H9 (cell line): ENCODE data around the gene LMCD1. TPM values are rescaled to one million over a fixed set of nuclear protein-coding genes. Genes with fewer than 3 reads are reported as not detected.

ENCODE experiments used
- DNase-seq: peaks from one replicate; pipeline ENCODE4 v3.0.0-alpha.2; 2017
- H2AFZ ChIP-seq: one replicate; pipeline ENCODE4 v1.6.1; 2013; ENCODE audit warnings: mild to moderate bottlenecking, low read length, control low read depth, moderate library complexity
- H2AK5ac ChIP-seq: 2 replicates; pipeline ENCODE4 v1.6.1; 2013; ENCODE audit warnings: low read length, control low read depth, mixed read lengths; ENCODE audit not compliant: insufficient read length
- H2BK120ac ChIP-seq: one replicate; pipeline ENCODE4 v1.6.1; 2013; ENCODE audit warnings: low read depth, mild to moderate bottlenecking, low read length, control low read depth, inconsistent platforms; ENCODE audit not compliant: poor library complexity, severe bottlenecking
- H2BK12ac ChIP-seq: 2 replicates; pipeline ENCODE4 v1.6.1; 2013; ENCODE audit warnings: low read length, control low read depth, mixed read lengths, low read depth; ENCODE audit not compliant: insufficient read length
- H2BK15ac ChIP-seq: 2 replicates; pipeline ENCODE4 v1.6.1; 2013; ENCODE audit warnings: low read depth, low read length, control low read depth
- H2BK20ac ChIP-seq: one replicate; pipeline ENCODE4 v1.6.1; 2013; ENCODE audit warnings: low read depth, mild to moderate bottlenecking, low read length, control low read depth, inconsistent platforms; ENCODE audit not compliant: poor library complexity, severe bottlenecking
- H2BK5ac ChIP-seq: 2 replicates; pipeline ENCODE4 v1.6.1; 2013; ENCODE audit warnings: low read length, control low read depth, mixed read lengths; ENCODE audit not compliant: insufficient read length
- H3K14ac ChIP-seq: 2 replicates; pipeline ENCODE4 v1.6.1; 2013; ENCODE audit warnings: low read length, control low read depth; ENCODE audit not compliant: insufficient read depth
- H3K18ac ChIP-seq: 2 replicates; pipeline ENCODE4 v1.6.1; 2013; ENCODE audit warnings: low read depth, mild to moderate bottlenecking, mixed read lengths, low read length, control low read depth; ENCODE audit not compliant: insufficient read length
- H3K23ac ChIP-seq: 2 replicates; pipeline ENCODE4 v1.6.1; 2013; ENCODE audit warnings: low read length, control low read depth, mixed read lengths, low read depth; ENCODE audit not compliant: insufficient read length
- H3K23me2 ChIP-seq: 2 replicates; pipeline ENCODE4 v1.6.1; 2013; ENCODE audit warnings: low read depth, mild to moderate bottlenecking, mixed read lengths, low read length, control low read depth; ENCODE audit not compliant: insufficient read length, poor library complexity, severe bottlenecking
- H3K27ac ChIP-seq: 2 replicates; pipeline ENCODE4 v1.5.1; 2013; ENCODE audit warnings: low read length, control low read depth, mixed read lengths, low read depth; ENCODE audit not compliant: insufficient read length
- H3K27me3 ChIP-seq: 2 replicates; pipeline ENCODE4 v1.6.1; 2013; ENCODE audit warnings: low read length, control low read depth, inconsistent platforms; ENCODE audit not compliant: insufficient read depth
- H3K4ac ChIP-seq: 2 replicates; pipeline ENCODE4 v1.6.1; 2013; ENCODE audit warnings: low read depth, mild to moderate bottlenecking, control low read depth, inconsistent platforms, low read length, moderate library complexity
- H3K4me1 ChIP-seq: 2 replicates; pipeline ENCODE4 v1.6.1; 2013; ENCODE audit warnings: low read length, control low read depth, inconsistent platforms; ENCODE audit not compliant: insufficient read depth
- H3K4me2 ChIP-seq: 2 replicates; pipeline ENCODE4 v1.6.1; 2013; ENCODE audit warnings: low read length, control low read depth, mixed read lengths; ENCODE audit not compliant: insufficient read length, insufficient read depth
- H3K56ac ChIP-seq: 2 replicates; pipeline ENCODE4 v1.6.1; 2013; ENCODE audit warnings: low read depth, mild to moderate bottlenecking, mixed read lengths, low read length, control low read depth; ENCODE audit not compliant: insufficient read length
- H3K79me1 ChIP-seq: 2 replicates; pipeline ENCODE4 v1.6.1; 2013; ENCODE audit warnings: low read depth, mild to moderate bottlenecking, moderate library complexity, low read length, control low read depth, inconsistent platforms; ENCODE audit not compliant: insufficient read depth, poor library complexity, severe bottlenecking
- H3K79me2 ChIP-seq: 2 replicates; pipeline ENCODE4 v1.6.1; 2013; ENCODE audit warnings: low read length, control low read depth, inconsistent platforms; ENCODE audit not compliant: insufficient read depth
- H3K9ac ChIP-seq: 2 replicates; pipeline ENCODE4 v1.6.1; 2013; ENCODE audit warnings: low read length, control low read depth, mixed read lengths; ENCODE audit not compliant: insufficient read length; ENCODE audit errors: extremely low read depth
- H3K9me3 ChIP-seq: one replicate; pipeline ENCODE4 v1.6.1; 2013; ENCODE audit warnings: low read depth, low read length, inconsistent platforms; ENCODE audit not compliant: control insufficient read depth
- H3T11ph ChIP-seq: one replicate; pipeline ENCODE4 v1.6.1; 2013; ENCODE audit warnings: mild to moderate bottlenecking, low read length, control low read depth, inconsistent platforms
- H4K20me1 ChIP-seq: one replicate; pipeline ENCODE4 v1.6.1; 2013; ENCODE audit not compliant: control insufficient read depth, insufficient read length, insufficient read depth
- H4K5ac ChIP-seq: 2 replicates; pipeline ENCODE4 v1.6.1; 2013; ENCODE audit warnings: low read depth, mild to moderate bottlenecking, mixed read lengths, low read length, control low read depth; ENCODE audit not compliant: insufficient read length
- H4K8ac ChIP-seq: replicated peaks from 2 replicates; pipeline ENCODE4 v1.6.1; 2013; ENCODE audit warnings: low read length, control low read depth, mixed read lengths, low read depth; ENCODE audit not compliant: insufficient read length
- H4K91ac ChIP-seq: 2 replicates; pipeline ENCODE4 v1.6.1; 2013; ENCODE audit warnings: low read depth, mild to moderate bottlenecking, moderate library complexity, mixed read lengths, low read length, control low read depth; ENCODE audit not compliant: insufficient read length
- H3K27ac Mint-ChIP-seq, 3 experiments: 2 replicates in 2 of 3; 3 replicates in 1 of 3; pipeline ENCODE4 v1.8.0; 2020 to 2021; ENCODE audit warnings: mixed read lengths in 3 of 3, mild to moderate bottlenecking in 1 of 3, moderate library complexity in 1 of 3
- H3K27me3 Mint-ChIP-seq: 2 replicates; pipeline ENCODE4 v1.8.0; 2021; ENCODE audit warnings: low read depth, mild to moderate bottlenecking, moderate library complexity, mixed read lengths
- H3K36me3 Mint-ChIP-seq, 3 experiments: 2 replicates in 2 of 3; 3 replicates in 1 of 3; pipeline ENCODE4 v1.8.0; 2020 to 2021; ENCODE audit warnings: low read depth in 3 of 3, mixed read lengths in 3 of 3; ENCODE audit not compliant: insufficient read depth in 1 of 3
- H3K4me1 Mint-ChIP-seq, 2 experiments: 2 replicates each; pipeline ENCODE4 v1.8.0; 2020; ENCODE audit warnings: mixed read lengths in 2 of 2
- H3K4me3 Mint-ChIP-seq, 2 experiments: 2 replicates in 1 of 2; 3 replicates in 1 of 2; pipeline ENCODE4 v1.8.0; 2020 to 2021; ENCODE audit warnings: mild to moderate bottlenecking in 2 of 2, mixed read lengths in 2 of 2, moderate library complexity in 1 of 2
- H3K9me3 Mint-ChIP-seq, 2 experiments: 2 replicates in 1 of 2; 3 replicates in 1 of 2; pipeline ENCODE4 v1.8.0; 2020; ENCODE audit warnings: mild to moderate bottlenecking in 2 of 2, mixed read lengths in 2 of 2, moderate library complexity in 1 of 2
- CTCF ChIP-seq: fragments of 200-600 bp; sonication (generic); conservative IDR thresholded peaks from 3 replicates; pipeline ENCODE4 v1.8.0; 2021; ENCODE audit warnings: antibody characterized with exemption, mild to moderate bottlenecking
- WGBS: extraction: QIAGEN DNeasy Blood & Tissue Kit; methylation state at CpG from one replicate; pipeline ENCODE4 v1.1.7; 2013; ENCODE audit warnings: missing lambda C conversion rate, low lambda C conversion rate, mixed read lengths; ENCODE audit not compliant: insufficient read length; ENCODE audit errors: extremely low coverage; 5-methylcytosine and 5-hydroxymethylcytosine counted together
- total RNA-seq: library from RNA; stranded (reverse); gene quantifications from 2 replicates; pipeline ENCODE4 v1.2.1, GENCODE V29; 2021

LMCD1 gene
- total RNA-seq, 1 experiment from 2014 or later: 19.2 TPM

DNA sequence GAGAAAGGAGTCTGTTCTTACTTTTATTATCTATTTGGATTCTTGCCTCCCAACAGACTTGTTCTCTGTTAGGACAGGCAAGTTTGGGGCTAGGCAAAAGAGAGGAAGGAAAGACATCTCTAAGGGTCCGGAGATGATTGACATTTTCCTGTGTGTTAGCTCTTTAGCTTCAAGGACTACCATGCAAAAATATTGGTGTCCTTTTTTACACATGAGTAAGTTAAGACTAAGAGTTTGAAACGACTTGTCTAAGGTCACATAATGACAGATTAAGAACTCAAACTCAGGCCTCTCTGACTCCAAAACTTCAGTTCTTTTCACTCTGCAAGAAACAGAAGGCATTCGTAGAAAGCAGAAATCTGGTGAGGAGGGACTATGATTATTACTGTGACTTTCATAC is 5.9 kb downstream of the LMCD1 start:
- H3K56ac ChIP-seq: no peak overlapping the region
- no peaks in the 10 kb centered on the region for H3K23me2 ChIP-seq
- no peak for TF ChIP-seq CTCF
- no peaks in the 10 kb centered on the region for H3K27me3 Mint-ChIP-seq
- H2BK5ac ChIP-seq: no peak overlapping the region
- no peaks in the 10 kb centered on the region for H4K20me1 ChIP-seq
- H3K9ac ChIP-seq: no peak overlapping the region
- H3K23ac ChIP-seq: no peak overlapping the region
- no peak overlapping the region for H2BK12ac ChIP-seq
- H3K18ac ChIP-seq: no peak overlapping the region
- H3K9me3 ChIP-seq: no peaks in the 10 kb centered on the region
- H3K36me3 Mint-ChIP-seq: peaks cover 0 to 10% (median 7%) of the 10 kb centered on the region in 3 experiments; a peak in 3 of 7 replicates
- no peak overlapping the region for H4K5ac ChIP-seq
- no peak overlapping the region for H4K91ac ChIP-seq
- no peak overlapping the region for H2BK15ac ChIP-seq
- WGBS: no CpG with 5 or more reads among the region's 3 CpGs
- H3K4me1 ChIP-seq: peaks cover 4% of the 10 kb centered on the region; the same call in 1 of the 2 replicates
- no peaks in the 10 kb centered on the region for H3K27me3 ChIP-seq
- DNase-seq: no peak
- H2BK20ac ChIP-seq: no peak overlapping the region
- H3K27ac Mint-ChIP-seq: no peak overlapping the region
- no peak overlapping the region for H3K27ac ChIP-seq
- no peak overlapping the region for H3K4me2 ChIP-seq
- no peak overlapping the region for H2BK120ac ChIP-seq
- H3K14ac ChIP-seq: no peak overlapping the region
- no peak overlapping the region for H3T11ph ChIP-seq
- H3K4ac ChIP-seq: no peak overlapping the region
- no peak overlapping the region for H2AFZ ChIP-seq
- no peak overlapping the region for H4K8ac ChIP-seq
- H3K79me1 ChIP-seq: no peaks in the 10 kb centered on the region
- no peaks in the 10 kb centered on the region for H3K9me3 Mint-ChIP-seq
- H3K4me1 Mint-ChIP-seq: peaks cover 23 to 33% of the 10 kb centered on the region in 2 experiments
- no peaks in the 10 kb centered on the region for H3K79me2 ChIP-seq
- no peak overlapping the region for H3K4me3 Mint-ChIP-seq
- no peak overlapping the region for H2AK5ac ChIP-seq
